GM19438 (cell line): ENCODE data around the gene KRT86.

ENCODE experiments used
- ATAC-seq: cut with Tn5 transposase; IDR thresholded peaks from one replicate; pipeline ENCODE4 v1.9.1; 2021; ENCODE audit warnings: low read depth; ENCODE audit not compliant: unreplicated experiment

The KRT86 gene

GRCh38 chr12:52351196-52352059 lies 77.0 kb downstream of the KRT86 start:
- no peak for ATAC-seq

- ATAC-seq = no peak
These were observed 78.5 kb downstream of the KRT86 start for GRCh38 chr12:52352951-52353350.

- ATAC-seq = no peak
These were observed 79.3 kb downstream of the KRT86 start for GRCh38 chr12:52353766-52354165.

GRCh38 chr12:52354200-52354599 lies 79.8 kb downstream of the KRT86 start:
- ATAC-seq = no peak

GRCh38 chr12:52355176-52355575 lies 80.7 kb downstream of the KRT86 start:
- no peak for ATAC-seq

- no peak for ATAC-seq
These were observed 81.8 kb downstream of the KRT86 start for GRCh38 chr12:52356031-52356761.

- no peak for ATAC-seq
These were observed 82.5 kb downstream of the KRT86 start for GRCh38 chr12:52356762-52357580.
